ENCODE data around the gene RALGPS2.

The RALGPS2 gene

DNA sequence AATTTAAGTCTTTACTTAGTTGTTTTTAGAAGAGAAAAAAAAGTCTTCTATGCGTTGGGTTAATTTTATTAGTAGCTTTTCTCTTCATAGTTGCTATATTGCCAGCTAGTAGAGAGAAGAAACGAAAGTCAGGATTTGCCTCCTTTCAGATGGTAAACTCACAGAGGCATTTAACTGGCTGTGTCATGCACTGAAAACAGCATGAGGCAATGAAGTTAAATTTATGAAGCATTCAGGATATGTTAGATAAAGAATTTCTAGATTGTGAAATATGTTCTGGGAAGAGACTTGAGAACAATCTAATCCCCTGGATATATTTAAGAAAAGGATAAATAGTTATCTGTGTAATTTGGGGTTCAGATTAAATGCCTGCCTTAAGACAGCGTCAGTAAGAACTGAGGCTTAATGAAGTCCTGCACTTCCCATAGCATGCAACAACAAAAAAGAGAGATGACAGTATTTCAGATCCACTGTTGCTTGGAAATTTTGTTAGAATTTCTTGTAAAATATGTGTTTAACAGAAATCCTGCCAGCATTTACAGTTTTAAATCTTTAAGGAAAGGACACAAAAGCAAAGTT, 144.2 kb downstream of the RALGPS2 start:
- DNase-seq, result no peak

GRCh38 chr1:178870221-178870620, 145.2 kb downstream of the RALGPS2 start:
- no peak for DNase-seq

DNA sequence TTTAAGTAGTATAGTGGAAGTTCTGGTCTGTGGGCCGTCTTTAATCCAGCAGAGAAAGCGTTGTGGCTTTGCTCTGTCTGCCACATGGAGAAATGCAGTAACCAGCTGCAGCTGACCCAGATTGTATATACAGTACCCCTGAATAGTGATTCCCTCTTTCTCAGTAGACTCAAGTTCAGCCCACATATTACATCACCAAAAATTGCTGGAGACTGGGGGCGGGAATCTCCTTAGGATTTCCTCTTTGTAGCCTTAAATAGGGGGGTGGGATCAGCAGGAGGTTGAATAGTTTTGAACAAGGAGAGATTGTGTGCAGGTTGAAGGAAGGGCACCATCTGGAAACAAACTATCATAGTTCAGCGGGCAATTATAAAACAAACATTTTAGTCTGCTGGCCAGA, 145.9 kb downstream of the RALGPS2 start, which contains the start of gene ANGPTL1:
Gene ANGPTL1, minus strand, starts transcription at position 134 of the 400 bp plus-strand sequence. CDS start 5,301 bp downstream, outside the sequence.
- DNase-seq, result no peak

- no peak for DNase-seq
Observed at GRCh38 chr1:178871551-178872320, 146.7 kb downstream of the RALGPS2 start.

DNA sequence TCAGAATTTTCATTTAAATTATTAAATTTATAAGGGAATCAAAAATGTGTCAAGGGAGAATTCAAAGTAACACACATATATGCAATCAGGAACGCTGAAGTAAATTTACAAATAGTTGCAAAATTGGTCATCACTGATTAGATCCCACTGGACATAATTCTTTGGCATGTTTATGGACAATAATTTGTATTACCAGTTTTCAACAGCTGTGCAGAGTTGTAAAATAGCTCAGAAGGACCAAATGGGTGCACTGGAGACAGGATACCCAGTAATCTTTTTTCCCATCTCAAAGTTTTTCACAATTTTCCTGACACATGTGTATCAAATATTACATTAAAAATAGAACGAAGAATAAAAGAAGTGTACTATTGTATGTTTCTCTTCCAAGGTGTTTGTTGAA, 149.9 kb downstream of the RALGPS2 start:
- DNase-seq, result no peak

DNA sequence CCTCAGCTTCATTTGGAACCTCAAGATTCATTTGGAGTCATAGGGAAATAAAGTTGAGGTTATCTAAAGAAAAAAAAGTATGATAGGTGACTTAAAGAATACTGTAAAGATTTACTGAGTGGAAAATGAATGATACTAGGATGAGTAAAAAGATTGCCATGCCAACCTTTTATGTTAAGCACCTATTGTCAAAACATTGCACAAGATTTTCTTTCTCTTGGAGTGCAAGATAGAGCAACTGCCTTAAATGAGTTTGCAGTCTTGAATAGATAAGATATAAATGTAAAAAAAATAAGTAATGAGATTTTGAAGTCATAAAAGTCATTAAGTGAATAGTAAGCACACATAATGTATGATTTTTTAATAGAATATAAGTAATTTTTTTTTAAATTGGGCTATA, 150.9 kb downstream of the RALGPS2 start:
- no peak for DNase-seq

- DNase-seq, result no peak
Observed at GRCh38 chr1:178877896-178878295, 152.9 kb downstream of the RALGPS2 start.

- no peak for DNase-seq
Observed at GRCh38 chr1:178881950-178882349, 156.9 kb downstream of the RALGPS2 start.

GRCh38 chr1:178885869-178886268, 160.8 kb downstream of the RALGPS2 start:
- DNase-seq, result no peak

- DNase-seq, result no peak
Observed at GRCh38 chr1:178886551-178886950, 161.5 kb downstream of the RALGPS2 start.

DNA sequence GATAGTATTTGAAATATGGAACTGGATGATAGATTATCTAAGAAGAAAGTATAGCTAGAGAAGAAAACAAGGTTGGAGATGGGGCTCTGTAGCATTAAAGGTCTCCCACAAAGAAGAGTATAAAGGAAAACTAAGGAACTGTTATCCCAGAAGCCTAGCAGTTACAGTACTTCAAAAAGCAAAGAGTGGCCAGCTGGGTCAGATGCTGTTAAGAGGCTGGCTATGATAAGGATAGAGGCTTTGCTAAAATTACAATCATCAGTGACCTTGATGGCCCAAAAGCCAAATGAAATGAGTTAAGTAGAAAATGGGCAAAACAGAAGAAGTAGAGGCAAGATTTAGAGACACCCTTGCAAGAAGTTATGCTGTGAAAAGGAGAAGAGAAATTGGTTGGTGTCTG, 170.9 kb downstream of the RALGPS2 start:
- DNase-seq, result no peak

GRCh38 chr1:178898401-178898800, 173.4 kb downstream of the RALGPS2 start:
- DNase-seq, result no peak

DNA sequence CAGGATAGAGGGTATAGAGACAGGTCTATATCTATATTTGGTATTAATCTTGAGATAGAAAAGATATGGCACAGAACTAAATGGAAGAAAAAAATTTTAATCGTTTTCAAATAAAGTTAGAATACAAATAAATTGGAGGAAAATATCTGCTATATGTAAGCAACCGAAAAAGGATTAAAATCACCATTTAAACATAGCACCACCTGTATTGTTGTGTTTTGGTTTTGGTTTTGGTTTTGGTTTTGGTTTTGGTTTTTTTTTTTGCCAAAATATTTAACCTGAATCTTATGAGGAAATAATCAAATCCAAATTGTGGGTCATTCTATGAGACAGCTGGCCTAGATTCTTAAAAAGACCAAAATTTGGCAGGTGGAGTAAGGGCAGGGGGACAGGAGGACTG, 174.4 kb downstream of the RALGPS2 start:
- DNase-seq, result no peak

- no peak for DNase-seq
Observed at GRCh38 chr1:178901482-178902125, 176.6 kb downstream of the RALGPS2 start.

GRCh38 chr1:178908358-178908757, 183.3 kb downstream of the RALGPS2 start:
- no peak for DNase-seq

DNA sequence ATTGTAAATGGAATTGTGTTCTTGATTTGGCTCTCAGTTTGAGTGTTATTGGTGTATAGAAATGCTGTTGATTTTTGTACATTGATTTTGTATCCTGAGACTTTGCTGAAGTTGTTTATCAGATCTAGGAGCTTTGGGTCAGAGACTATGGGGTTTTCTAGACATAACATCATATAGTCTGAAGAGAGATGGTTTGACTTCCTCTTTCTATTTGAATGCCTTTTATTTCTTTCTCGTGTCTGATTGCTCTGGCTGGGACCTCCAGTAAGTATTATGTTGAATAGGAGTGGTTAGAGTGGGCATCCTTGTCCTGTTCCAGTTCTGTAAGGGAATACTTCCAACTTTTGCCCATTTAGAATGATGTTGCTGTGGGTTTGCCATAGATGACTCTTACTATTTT, 185.0 kb downstream of the RALGPS2 start:
- no peak for DNase-seq

DNA sequence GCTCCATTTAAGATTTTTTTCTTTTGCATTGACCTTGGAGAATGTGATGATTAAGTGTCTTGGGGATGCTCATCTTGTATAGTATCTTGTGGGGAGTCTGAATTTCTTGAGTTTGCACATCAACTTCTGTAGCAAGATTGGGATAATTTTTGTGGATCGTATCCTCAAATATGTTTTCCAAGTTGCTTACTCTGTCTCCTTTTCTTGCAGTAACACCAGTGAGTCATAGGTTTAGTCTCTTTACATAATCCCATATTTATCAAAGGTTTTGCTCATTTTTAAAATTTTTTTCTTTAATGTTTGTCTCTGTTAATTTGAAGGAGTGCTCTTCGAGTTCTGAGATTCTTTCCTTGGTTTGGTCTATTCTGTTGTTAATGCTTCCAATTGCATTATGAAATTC, 187.6 kb downstream of the RALGPS2 start:
- DNase-seq, result no peak

DNA sequence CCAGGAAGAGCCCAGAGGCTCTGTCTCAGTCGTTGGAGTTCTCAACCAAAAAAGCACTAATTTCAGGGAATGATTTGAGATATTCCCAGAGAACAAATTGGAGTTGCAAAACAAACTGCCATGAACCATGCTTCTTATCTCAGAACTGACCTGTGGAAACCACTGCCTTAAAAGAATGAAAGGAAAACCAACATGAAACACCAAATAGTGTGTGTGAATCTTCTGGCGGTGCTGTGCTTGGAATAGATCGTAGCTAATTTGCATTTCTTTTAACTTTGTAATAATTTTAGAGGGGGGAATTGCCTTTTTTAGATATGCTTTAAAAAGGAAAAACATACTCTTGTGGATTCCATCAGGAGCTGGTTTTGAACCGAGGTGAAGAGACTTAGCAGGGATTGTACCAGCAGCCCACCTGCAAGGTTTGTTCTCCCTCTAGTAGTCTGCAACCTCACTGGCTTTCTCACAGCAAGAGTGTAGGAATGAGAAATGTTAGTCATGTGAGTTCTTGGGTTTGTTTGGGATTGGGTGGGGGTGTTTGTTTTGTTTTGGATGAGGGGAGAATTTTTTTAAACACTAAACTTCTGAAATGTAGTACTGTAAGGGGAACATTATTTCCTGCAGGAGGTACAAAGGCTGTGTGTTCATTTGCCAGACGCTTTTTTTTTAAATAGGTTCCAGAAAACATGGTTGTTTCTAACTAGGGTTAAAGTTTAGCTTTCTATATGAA, 191.6 kb downstream of the RALGPS2 start:
- DNase-seq, result no peak

GRCh38 chr1:178918308-178918707, 193.3 kb downstream of the RALGPS2 start:
- DNase-seq, result no peak

GRCh38 chr1:178918955-178919354, 193.9 kb downstream of the RALGPS2 start:
- no peak for DNase-seq

GRCh38 chr1:178919581-178919980, 194.5 kb downstream of the RALGPS2 start:
- DNase-seq, result no peak

DNA sequence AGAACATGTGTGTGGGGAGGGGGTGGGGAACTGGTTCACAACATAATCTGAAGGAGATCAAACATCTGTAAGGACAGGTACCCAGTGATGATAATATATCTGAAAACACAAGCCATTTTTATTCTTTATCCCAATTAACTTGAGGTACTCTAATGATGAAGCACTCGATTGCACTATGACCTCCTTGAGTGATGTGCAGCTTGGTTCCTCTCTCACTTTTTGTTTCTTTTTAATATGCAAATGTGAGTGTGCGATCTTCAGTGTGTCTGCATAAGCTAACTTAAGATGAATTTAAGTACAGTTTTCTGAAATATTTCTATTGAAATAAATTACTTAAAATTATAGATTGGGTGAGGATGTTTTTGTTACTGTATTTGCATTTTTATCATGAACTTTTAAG, 196.5 kb downstream of the RALGPS2 start:
- no peak for DNase-seq

GRCh38 chr1:178923512-178923911, 198.5 kb downstream of the RALGPS2 start:
- no peak for DNase-seq

- DNase-seq, result no peak
Observed at GRCh38 chr1:178926046-178926445, 201.0 kb downstream of the RALGPS2 start.
